Right lobe of liver (tissue), 6 donors: Measurements from ENCODE around the gene NGB. TPM values are rescaled to one million over a fixed set of nuclear protein-coding genes. Genes with fewer than 3 reads are reported as not detected.
"Not testable (repeated sequence)": the region's sequence is repeated elsewhere in the genome, so short reads cannot be mapped to it uniquely, and the experiment has no call there.

Source experiments
- ATAC-seq, 4 donors: fragments of 200-7000 bp; cut with Tn5 transposase; one replicate each; pipeline ENCODE4 v1.9.1; 2020; ENCODE audit warnings: mild to moderate bottlenecking in 4 of 4, moderate library complexity in 4 of 4
- DNase-seq, 3 donors: peaks; one replicate each; pipeline ENCODE4 v3.0.0-alpha.2; 2020
- H3K27ac ChIP-seq, 3 donors: fragments of 200-600 bp; one replicate each; pipeline ENCODE4 v1.8.0; 2022
- H3K27me3 ChIP-seq, 2 donors: fragments of 200-600 bp; one replicate each; pipeline ENCODE4 v1.8.0; 2022
- H3K36me3 ChIP-seq, 4 donors: fragments of 200-600 bp; sonication (generic) in 1 of 4; one replicate each; pipeline versions ENCODE4 v1.5.1 to v1.8.0; 2017 to 2022; ENCODE audit warnings: control low read depth in 1 of 4
- H3K4me1 ChIP-seq, 4 donors: fragments of 200-600 bp; sonication (generic) in 1 of 4; one replicate each; pipeline versions ENCODE4 v1.5.1 to v1.8.0; 2017 to 2022; ENCODE audit warnings: control low read depth in 1 of 4
- H3K4me3 ChIP-seq, 3 donors: fragments of 200-600 bp; one replicate each; pipeline ENCODE4 v1.8.0; 2022
- H3K9me3 ChIP-seq, 4 donors: fragments of 200-600 bp; sonication (generic) in 1 of 4; one replicate each; pipeline versions ENCODE4 v1.5.1 to v1.8.0; 2017 to 2022; ENCODE audit warnings: control low read depth in 1 of 4
- POLR2A ChIP-seq: fragments of 450-650 bp; IDR thresholded peaks from one replicate; pipeline ENCODE4 v1.6.1; 2017; ENCODE audit warnings: antibody characterized with exemption, mild to moderate bottlenecking
- WGBS: methylation state at CpG from one replicate; pipeline ENCODE4 v1.1.6; 2018; ENCODE audit warnings: low coverage, low lambda C conversion rate; ENCODE audit not compliant: insufficient coverage; ENCODE audit errors: missing lambda C conversion rate; 5-methylcytosine and 5-hydroxymethylcytosine counted together
- intact Hi-C, 2 donors: fragments of 100-400 bp; cut with DNase I; formaldehyde crosslinking; loops; one replicate each; pipeline versions ENCODE4 v1.11.2 to v1.14.1; 2022
- total RNA-seq, 6 experiments: library from RNA; depleted of rRNA in 2 of 6; stranded (reverse); fragments of >200 nt in 2 of 6; fragmentation: NEBNext Ultra II Directional in 3 of 6; extraction: Animal tissue kit (Norgen Biotek cat#: 25700) in 3 of 6; gene quantifications; one replicate each; pipeline versions ENCODE4 v1.1.0 to v1.2.4, GENCODE V29; 2016 to 2023
- TF ChIP-seq, protein P1 (sequence below), 4 donors: fragments of 200-600 bp in 3 of 4; fragments of 450-650 bp in 1 of 4; IDR thresholded peaks; one replicate each; pipeline versions ENCODE4 v1.5.1 to v1.8.0; 2016 to 2022; ENCODE audit warnings: antibody characterized with exemption in 4 of 4, mild to moderate bottlenecking in 2 of 4
- donor health status: DM: no; HTN: yes; CAD: no.
- donor health status: DM: no; HTN: no; CAD: no.
- donor health status: DM: no; HTN: no; CAD: no.
- donor health status: DM: no; HTN: yes; CAD: no.
- donor health status: DM: no; HTN: yes; CAD: no.

Gene NGB
- total RNA-seq, 6 experiments from 2014 or later, result not detected

DNA sequence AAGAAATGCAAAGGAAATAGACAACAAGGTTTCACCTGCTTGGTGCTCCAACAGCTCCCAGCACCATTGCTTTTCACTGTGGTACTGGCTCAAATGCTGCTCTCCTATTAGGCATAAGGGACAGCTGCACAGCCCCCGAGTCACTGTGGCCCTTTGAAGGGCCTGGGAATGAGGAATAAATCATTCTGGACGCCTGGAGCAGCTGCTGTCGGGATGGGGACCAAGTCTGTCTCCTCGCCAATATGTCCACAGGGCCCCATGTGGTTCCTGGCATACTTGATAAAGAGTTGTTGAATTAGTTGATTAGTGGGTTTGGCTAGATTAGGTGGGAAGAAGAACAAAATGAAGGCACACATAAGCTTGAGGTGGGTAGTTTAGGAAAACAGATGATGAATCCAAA lies 13.1 kb upstream of the NGB start:
- H3K9me3 ChIP-seq, result no peaks in the 10 kb centered on the region
- H3K4me1 ChIP-seq, result no peaks in the 10 kb centered on the region
- no peak overlapping the region for H3K4me3 ChIP-seq
- H3K27me3 ChIP-seq, result no peaks in the 10 kb centered on the region
- no peak for DNase-seq
- no peak for TF ChIP-seq POLR2A
- TF ChIP-seq, protein P1, sequence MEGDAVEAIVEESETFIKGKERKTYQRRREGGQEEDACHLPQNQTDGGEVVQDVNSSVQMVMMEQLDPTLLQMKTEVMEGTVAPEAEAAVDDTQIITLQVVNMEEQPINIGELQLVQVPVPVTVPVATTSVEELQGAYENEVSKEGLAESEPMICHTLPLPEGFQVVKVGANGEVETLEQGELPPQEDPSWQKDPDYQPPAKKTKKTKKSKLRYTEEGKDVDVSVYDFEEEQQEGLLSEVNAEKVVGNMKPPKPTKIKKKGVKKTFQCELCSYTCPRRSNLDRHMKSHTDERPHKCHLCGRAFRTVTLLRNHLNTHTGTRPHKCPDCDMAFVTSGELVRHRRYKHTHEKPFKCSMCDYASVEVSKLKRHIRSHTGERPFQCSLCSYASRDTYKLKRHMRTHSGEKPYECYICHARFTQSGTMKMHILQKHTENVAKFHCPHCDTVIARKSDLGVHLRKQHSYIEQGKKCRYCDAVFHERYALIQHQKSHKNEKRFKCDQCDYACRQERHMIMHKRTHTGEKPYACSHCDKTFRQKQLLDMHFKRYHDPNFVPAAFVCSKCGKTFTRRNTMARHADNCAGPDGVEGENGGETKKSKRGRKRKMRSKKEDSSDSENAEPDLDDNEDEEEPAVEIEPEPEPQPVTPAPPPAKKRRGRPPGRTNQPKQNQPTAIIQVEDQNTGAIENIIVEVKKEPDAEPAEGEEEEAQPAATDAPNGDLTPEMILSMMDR (IDR thresholded peaks at IDR 0.05), result no peak
- WGBS, result 86% methylated on average over 4 of the region's 4 CpGs
- H3K36me3 ChIP-seq, result peaks cover 0 to 49% (median 4%) of the 10 kb centered on the region in 4 donors
- ATAC-seq, result no peak
- intact Hi-C loops, result no loop called here
- no peak overlapping the region for H3K27ac ChIP-seq

DNA sequence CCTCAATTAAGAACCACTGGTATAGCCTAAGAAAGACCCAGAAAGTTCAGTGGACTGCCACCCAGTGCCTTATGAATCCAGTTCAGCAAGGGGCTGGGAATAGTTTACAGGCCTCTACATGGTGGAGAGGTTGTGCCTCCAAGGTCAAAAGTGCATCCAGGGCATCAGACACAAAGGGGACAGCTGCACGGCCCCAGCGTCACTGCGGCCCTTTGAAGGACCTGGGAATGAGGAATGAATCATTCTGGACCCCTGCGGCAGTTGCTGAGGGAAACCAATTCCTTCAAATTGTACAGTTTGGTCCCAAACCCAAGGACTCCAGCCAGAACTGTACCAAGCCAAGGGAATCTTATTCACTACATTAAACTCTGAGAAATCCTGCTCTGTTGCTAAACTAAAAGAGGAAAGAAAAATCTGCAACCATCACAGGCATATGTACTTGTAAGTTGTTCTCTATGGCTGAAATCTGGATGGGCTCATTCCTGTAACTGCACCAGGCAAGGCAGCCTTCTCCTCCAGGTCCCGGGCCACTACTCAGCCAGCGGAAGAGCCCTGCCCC lies 10.9 kb upstream of the NGB start:
- Histone ChIP-seq H3K4me1 (no peaks in the 10 kb centered on the region), H3K27ac (no peak overlapping the region), H3K27me3 (no peaks in the 10 kb centered on the region), H3K9me3 (no peaks in the 10 kb centered on the region), H3K4me3 (no peak overlapping the region), H3K36me3 (peaks cover 0 to 36% (median 4%) of the 10 kb centered on the region in 4 donors)
- no peak for TF ChIP-seq POLR2A
- TF ChIP-seq, protein P1 (IDR thresholded peaks at IDR 0.05), result no peak
- WGBS, result 90% methylated on average over 2 of the region's 6 CpGs
- DNase-seq (no peak), ATAC-seq (no peak)
- intact Hi-C loops, result no loop called here

DNA sequence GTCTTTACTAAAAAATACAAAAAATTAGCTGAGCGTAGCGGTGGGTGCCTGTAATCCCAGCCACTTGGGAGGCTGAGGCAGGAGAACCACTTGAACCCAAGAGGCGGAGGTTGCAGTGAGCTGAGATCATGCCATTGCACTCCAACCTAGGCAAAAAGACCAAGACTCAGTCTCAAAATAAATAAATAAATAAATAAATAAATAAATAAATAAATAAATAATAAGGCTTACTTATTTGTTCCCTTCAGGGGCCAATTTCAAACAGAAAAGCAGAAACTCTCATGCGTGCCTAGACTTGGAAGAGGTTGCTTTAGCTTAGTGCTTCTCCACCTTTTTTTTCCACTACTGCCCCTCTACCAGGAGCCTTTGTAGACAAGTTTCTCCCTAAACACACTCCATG lies 9.9 kb upstream of the NGB start:
- intact Hi-C loops, result not testable (repeated sequence)
- peaks cover 0 to 30% (median 4%) of the 10 kb centered on the region in 4 donors for H3K36me3 ChIP-seq

DNA sequence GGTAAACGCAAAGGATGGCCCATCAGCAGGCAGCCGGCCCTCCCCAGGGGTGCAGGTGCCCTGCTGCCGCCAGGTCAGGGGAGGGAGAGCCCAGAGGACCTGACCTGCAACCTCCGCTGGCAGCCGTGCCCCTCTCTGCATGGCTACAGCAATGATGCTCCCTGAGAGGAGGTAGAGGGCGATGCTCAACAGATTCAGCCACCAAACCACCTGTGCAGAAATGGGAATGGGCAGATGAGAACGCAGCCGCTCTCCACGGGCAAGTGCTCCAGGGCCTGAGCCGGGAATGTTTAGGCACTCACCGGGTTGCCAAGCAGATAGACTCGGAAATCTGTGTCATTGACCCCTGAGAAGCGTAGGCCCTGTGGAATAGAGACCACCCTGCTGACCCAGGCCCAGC lies 8.7 kb upstream of the NGB start:
- Histone ChIP-seq H3K4me3 (no peak overlapping the region), H3K36me3 (peaks cover 0 to 18% (median 4%) of the 10 kb centered on the region in 4 donors), H3K9me3 (no peaks in the 10 kb centered on the region), H3K27ac (no peak overlapping the region), H3K4me1 (no peaks in the 10 kb centered on the region), H3K27me3 (no peaks in the 10 kb centered on the region)
- TF ChIP-seq, protein P1 (IDR thresholded peaks at IDR 0.05), result no peak
- no peak for TF ChIP-seq POLR2A
- ATAC-seq (no peak), DNase-seq (no peak)
- 100% methylated on average over 1 of the region's 13 CpGs for WGBS
- intact Hi-C loops, result no loop called here

More for the DNA sequence above, 9.9 kb upstream of the NGB start:
- DNase-seq, H3K4me3 ChIP-seq, H3K4me1 ChIP-seq, H3K9me3 ChIP-seq, H3K27ac ChIP-seq, H3K27me3 ChIP-seq, ATAC-seq: not testable (repeated sequence)
- 100% methylated on average over 3 of the region's 4 CpGs for WGBS

DNA sequence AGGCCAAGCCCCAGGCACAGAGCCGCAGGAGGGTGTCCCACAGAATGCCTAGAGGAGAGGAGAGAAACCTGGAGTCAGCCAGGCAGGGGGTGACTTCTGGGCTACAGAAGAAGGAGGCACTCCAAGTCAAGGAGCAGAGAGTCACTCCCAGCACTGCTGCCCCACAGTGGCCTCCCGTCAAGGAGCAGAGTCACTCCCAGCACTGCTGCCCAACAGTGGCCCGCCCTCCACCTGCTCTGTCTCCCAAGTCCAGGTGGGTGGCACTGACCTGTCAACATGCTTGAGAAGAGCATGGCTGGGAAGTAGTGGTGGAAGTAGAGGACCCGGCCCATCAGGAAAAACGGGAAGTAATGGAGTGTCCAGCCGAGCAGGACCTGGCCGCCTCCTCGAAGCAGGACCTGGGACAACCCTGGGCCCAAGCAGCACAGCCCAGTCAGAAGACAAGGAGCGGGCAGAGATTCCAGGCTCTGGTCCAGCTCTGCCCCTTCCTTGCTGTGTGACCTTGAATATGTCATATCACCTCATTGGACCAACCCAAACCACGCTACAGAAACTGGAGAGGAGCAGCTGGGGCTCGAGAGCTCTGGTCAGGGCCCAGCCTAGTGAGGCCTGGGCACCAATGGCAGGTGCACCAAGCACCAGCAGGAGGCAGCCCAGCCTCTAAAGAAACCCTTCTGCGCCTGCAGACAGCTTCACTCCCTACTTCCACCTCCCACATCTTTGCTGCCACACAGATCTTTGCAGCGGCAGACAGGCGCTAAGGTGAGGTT lies 7.6 kb upstream of the NGB start:
- WGBS, result 96% methylated on average over 9 of the region's 14 CpGs
- H3K27ac ChIP-seq, result no peak overlapping the region
- TF ChIP-seq POLR2A, result no peak
- TF ChIP-seq, protein P1 (IDR thresholded peaks at IDR 0.05), result no peak
- peaks cover 0 to 10% (median 2%) of the 10 kb centered on the region in 4 donors for H3K36me3 ChIP-seq
- no peaks in the 10 kb centered on the region for H3K4me1 ChIP-seq
- intact Hi-C loops, result no loop called here
- H3K9me3 ChIP-seq, result no peaks in the 10 kb centered on the region
- ATAC-seq (no peak), DNase-seq (no peak)
- H3K4me3 ChIP-seq, result no peak overlapping the region
- H3K27me3 ChIP-seq, result no peaks in the 10 kb centered on the region
